Panc1 (cell line): ENCODE data around the gene PRKCB.

ENCODE experiments used
- CTCF ChIP-seq: fragments of 450-650 bp; IDR thresholded peaks from 2 replicates; pipeline ENCODE4 v1.5.1; 2017; ENCODE audit warnings: mild to moderate bottlenecking
- POLR2AphosphoS5 ChIP-seq: IDR thresholded peaks from 2 replicates; pipeline ENCODE4 v1.6.1; 2012; ENCODE audit warnings: mild to moderate bottlenecking, low read depth, low read length, moderate library complexity
- REST ChIP-seq, 2 experiments: IDR thresholded peaks; 2 replicates each; pipeline ENCODE4 v1.6.1; 2011 to 2012; ENCODE audit warnings: low read depth in 2 of 2, control low read depth in 1 of 2, low read length in 1 of 2, mild to moderate bottlenecking in 1 of 2, moderate library complexity in 1 of 2; ENCODE audit not compliant: insufficient read depth in 1 of 2
- SIN3A ChIP-seq: IDR thresholded peaks from 2 replicates; pipeline ENCODE4 v1.6.1; 2012; ENCODE audit warnings: low read depth, mild to moderate bottlenecking, low read length, moderate library complexity, borderline replicate concordance; ENCODE audit not compliant: insufficient read depth
- TCF7L2 ChIP-seq: IDR thresholded peaks from 2 replicates; pipeline ENCODE4 v1.6.1; 2011; ENCODE audit warnings: mild to moderate bottlenecking, low read depth, low read length, inconsistent platforms

GRCh38 chr16:23862556-23862955, 26.8 kb downstream of the PRKCB start:
- TF ChIP-seq CTCF: no peak
- no peak for TF ChIP-seq POLR2AphosphoS5
- TF ChIP-seq REST (IDR thresholded peaks at IDR 0.05; ENCODE audit: insufficient read depth in 1 of 2, low read depth in 2 of 2, low read length in 1 of 2): no peak
- TF ChIP-seq SIN3A: no peak
- TF ChIP-seq TCF7L2: no peak
